A549 (cell line): ENCODE data around the gene SLC1A3.

Experiments used
- EP300 ChIP-seq, 2 experiments: fragments of >200 bp; sonication (Bioruptor Twin); formaldehyde crosslinking; IDR thresholded peaks; 2 replicates in 1 of 2; 3 replicates in 1 of 2; pipeline ENCODE4 v1.6.1; 2016 to 2017
- FOSB ChIP-seq: fragments of 250-450 bp; sonication (Bioruptor Pico); IDR thresholded peaks from 2 replicates; pipeline ENCODE4 v1.5.0; 2020; ENCODE audit warnings: mild to moderate bottlenecking, moderate library complexity
- JUNB ChIP-seq: fragments of >200 bp; sonication (Bioruptor Twin); formaldehyde crosslinking; IDR thresholded peaks from 2 replicates; pipeline ENCODE4 v1.6.1; 2016
- TF ChIP-seq, protein P1 (sequence below): fragments of >200 bp; sonication (Bioruptor Twin); formaldehyde crosslinking; IDR thresholded peaks from 3 replicates; pipeline ENCODE4 v1.5.1; 2016

DNA sequence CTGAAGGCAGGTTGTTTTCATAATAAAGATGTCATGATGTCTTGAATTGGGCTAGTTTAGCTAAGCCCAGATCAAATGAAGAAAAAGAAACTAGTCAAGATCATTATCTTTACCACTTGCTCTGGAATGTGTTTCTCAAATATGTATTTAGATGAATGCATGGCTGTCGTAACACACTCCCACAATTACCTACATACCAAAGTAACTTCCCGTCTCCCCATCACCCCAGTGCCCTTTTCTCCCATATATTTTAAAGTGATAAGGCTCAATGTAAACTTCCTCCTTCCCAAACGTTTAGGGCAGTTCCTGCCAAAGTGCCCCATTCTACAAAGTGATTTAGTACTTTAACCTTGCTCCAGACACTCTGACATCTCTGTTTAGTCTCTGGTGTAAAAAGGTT lies 61.4 kb downstream of the SLC1A3 start:
- TF ChIP-seq JUNB (no peak), FOSB (no peak), EP300 (IDR thresholded peaks at IDR 0.05) (no peak)
- TF ChIP-seq, protein P1, sequence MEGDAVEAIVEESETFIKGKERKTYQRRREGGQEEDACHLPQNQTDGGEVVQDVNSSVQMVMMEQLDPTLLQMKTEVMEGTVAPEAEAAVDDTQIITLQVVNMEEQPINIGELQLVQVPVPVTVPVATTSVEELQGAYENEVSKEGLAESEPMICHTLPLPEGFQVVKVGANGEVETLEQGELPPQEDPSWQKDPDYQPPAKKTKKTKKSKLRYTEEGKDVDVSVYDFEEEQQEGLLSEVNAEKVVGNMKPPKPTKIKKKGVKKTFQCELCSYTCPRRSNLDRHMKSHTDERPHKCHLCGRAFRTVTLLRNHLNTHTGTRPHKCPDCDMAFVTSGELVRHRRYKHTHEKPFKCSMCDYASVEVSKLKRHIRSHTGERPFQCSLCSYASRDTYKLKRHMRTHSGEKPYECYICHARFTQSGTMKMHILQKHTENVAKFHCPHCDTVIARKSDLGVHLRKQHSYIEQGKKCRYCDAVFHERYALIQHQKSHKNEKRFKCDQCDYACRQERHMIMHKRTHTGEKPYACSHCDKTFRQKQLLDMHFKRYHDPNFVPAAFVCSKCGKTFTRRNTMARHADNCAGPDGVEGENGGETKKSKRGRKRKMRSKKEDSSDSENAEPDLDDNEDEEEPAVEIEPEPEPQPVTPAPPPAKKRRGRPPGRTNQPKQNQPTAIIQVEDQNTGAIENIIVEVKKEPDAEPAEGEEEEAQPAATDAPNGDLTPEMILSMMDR = no peak
